AG04450 (cell line): Measurements from ENCODE around the gene BLOC1S4. TPM values are rescaled to one million over a fixed set of nuclear protein-coding genes. Genes with fewer than 3 reads are reported as not detected.

Experiments used
- CTCF ChIA-PET: fragments of 300-600, 350-600 bp; formaldehyde crosslinking; extraction: SDS; loops from one replicate; lab custom pipeline; 2022; ENCODE audit warnings: antibody characterized with exemption, inconsistent platforms; lab: Charles Lee
- POLR2A ChIA-PET: fragments of 350-600 bp; formaldehyde crosslinking; extraction: SDS; loops from one replicate; lab custom pipeline; 2021; ENCODE audit warnings: antibody characterized with exemption, inconsistent platforms; lab: Yijun Ruan, JAX
- DNase-seq: peaks from one replicate; pipeline ENCODE4 v3.0.0-alpha.2; 2011; ENCODE audit warnings: low read depth, low spot score
- H3K27ac ChIP-seq: one replicate; pipeline ENCODE4 v1.5.1; 2012; ENCODE audit warnings: low read depth, low read length, control low read depth
- H3K27me3 ChIP-seq: one replicate; pipeline ENCODE4 v1.6.0; 2012; ENCODE audit warnings: low read length; ENCODE audit not compliant: control insufficient read depth, insufficient read depth
- H3K4me3 ChIP-seq: 2 replicates; pipeline ENCODE4 v1.5.1; 2011; ENCODE audit warnings: mild to moderate bottlenecking, low read depth, low read length, control low read depth
- H3K9me3 ChIP-seq: 2 replicates; pipeline ENCODE4 v1.5.1; 2012; ENCODE audit warnings: low read length; ENCODE audit not compliant: control insufficient read depth, insufficient read depth
- CTCF ChIP-seq: IDR thresholded peaks from 2 replicates; pipeline ENCODE4 v1.5.1; 2011; ENCODE audit warnings: low read depth, low read length, control low read depth, inconsistent platforms
- polyA plus RNA-seq: library from polyadenylated mRNA; depleted of rRNA; stranded (reverse); fragments of >200 nt; gene quantifications from 2 replicates; pipeline ENCODE4 v1.2.3, GENCODE V29; 2011

BLOC1S4 gene
- polyA plus RNA-seq, 1 experiment, result 14.5 TPM

- CTCF ChIA-PET, result interaction anchor here (1.1 kb wide), 2 partner anchors 8 to 383 kb away, joined by 3 read pairs; no protein-coding TSS in a partner anchor
Observed at GRCh38 chr4:6687947-6688878, 27.8 kb upstream of the BLOC1S4 start.

GRCh38 chr4:6688879-6689505 lies 27.0 kb upstream of the BLOC1S4 start:
- DNase-seq, result peak; percentile 76
- no peaks in the 10 kb centered on the region for H3K27me3 ChIP-seq
- TF ChIP-seq CTCF, result no peak
- POLR2A ChIA-PET, result interaction anchor here (0.6 to 0.8 kb wide), 2 partner anchors 24 to 115 kb away, joined by 3 to 5 read pairs; no protein-coding TSS in a partner anchor
- H3K9me3 ChIP-seq, result peaks cover 9% of the 10 kb centered on the region
- no peak overlapping the region for H3K4me3 ChIP-seq
- peak overlapping the region; percentile 89 for H3K27ac ChIP-seq
- CTCF ChIA-PET, result no interaction called here

More at GRCh38 chr4:6687947-6688878, 27.8 kb upstream of the BLOC1S4 start:
- no peak for DNase-seq
- TF ChIP-seq CTCF, result no peak
- H3K9me3 ChIP-seq, result peaks cover 9% of the 10 kb centered on the region
- no peak overlapping the region for H3K4me3 ChIP-seq
- H3K27me3 ChIP-seq, result no peaks in the 10 kb centered on the region
- POLR2A ChIA-PET, result no interaction called here
- H3K27ac ChIP-seq, result peak overlapping the region; percentile 89

GRCh38 chr4:6689506-6689960 lies 26.4 kb upstream of the BLOC1S4 start:
- DNase-seq, result no peak
- Histone ChIP-seq H3K9me3 (peaks cover 9% of the 10 kb centered on the region), H3K27ac (peak overlapping the region; percentile 89), H3K4me3 (no peak overlapping the region), H3K27me3 (no peaks in the 10 kb centered on the region)
- ChIA-PET CTCF (no interaction called here), POLR2A (interaction anchor here (0.6 to 0.8 kb wide), 2 partner anchors 25 to 115 kb away, joined by 3 to 5 read pairs; no protein-coding TSS in a partner anchor)
- no peak for TF ChIP-seq CTCF

GRCh38 chr4:6692379-6692778 lies 23.6 kb upstream of the BLOC1S4 start:
- H3K4me3 ChIP-seq, result no peak overlapping the region
- no peak for TF ChIP-seq CTCF
- no peak for DNase-seq
- peak overlapping the region; percentile 43 for H3K27ac ChIP-seq
- ChIA-PET CTCF (interaction anchor here (1.2 kb wide), 1 partner anchor 11 kb away, joined by 3 read pairs; no protein-coding TSS in a partner anchor), POLR2A (interaction anchor here (0.7 to 1.0 kb wide), 2 partner anchors 9 to 19 kb away, joined by 3 to 5 read pairs; a partner anchor contains a TSS)
- peaks cover 5% of the 10 kb centered on the region; the same call in 1 of the 2 replicates for H3K9me3 ChIP-seq
- H3K27me3 ChIP-seq, result no peaks in the 10 kb centered on the region
